ENCODE data around the gene AIRE.
"Not testable (repeated sequence)": the region's sequence is repeated elsewhere in the genome, so short reads cannot be mapped to it uniquely, and the experiment has no call there.

The AIRE gene

DNA sequence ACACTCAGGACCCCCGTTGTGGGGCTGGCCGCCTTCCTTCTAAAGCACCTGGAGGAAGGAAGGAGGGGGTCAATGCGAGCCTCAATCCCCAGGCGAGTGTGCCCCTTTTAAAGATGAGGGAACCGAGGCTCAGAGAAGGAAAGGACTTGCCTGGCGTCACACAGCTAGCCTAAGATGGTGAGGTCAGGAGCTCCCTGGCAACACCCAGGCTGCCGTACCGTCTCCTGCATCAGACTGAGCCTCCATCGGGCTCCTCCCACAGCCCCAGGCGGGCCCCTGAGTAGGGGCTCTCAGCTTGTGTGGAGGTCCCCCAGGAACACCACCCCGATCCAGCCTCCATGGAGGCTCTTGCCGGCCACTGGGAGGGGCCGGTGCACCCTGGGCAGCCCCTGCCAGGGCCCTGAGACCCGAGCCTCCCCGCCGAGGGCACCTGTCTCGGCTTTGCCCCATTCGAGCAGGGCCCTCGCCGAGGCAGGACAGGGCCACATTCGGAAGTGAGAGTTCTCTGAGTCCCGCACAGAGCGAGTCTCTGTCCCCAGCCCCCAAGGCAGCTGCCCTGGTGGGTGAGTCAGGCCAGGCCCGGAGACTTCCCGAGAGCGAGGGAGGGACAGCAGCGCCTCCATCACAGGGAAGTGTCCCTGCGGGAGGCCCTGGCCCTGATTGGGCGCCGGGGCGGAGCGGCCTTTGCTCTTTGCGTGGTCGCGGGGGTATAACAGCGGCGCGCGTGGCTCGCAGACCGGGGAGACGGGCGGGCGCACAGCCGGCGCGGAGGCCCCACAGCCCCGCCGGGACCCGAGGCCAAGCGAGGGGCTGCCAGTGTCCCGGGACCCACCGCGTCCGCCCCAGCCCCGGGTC, at the start of gene AIRE:
AIRE (plus strand) TSS at position 739 of the 855 bp plus-strand sequence. CDS start 131 bp downstream, outside the sequence.
- DNase-seq, result no peak

DNA sequence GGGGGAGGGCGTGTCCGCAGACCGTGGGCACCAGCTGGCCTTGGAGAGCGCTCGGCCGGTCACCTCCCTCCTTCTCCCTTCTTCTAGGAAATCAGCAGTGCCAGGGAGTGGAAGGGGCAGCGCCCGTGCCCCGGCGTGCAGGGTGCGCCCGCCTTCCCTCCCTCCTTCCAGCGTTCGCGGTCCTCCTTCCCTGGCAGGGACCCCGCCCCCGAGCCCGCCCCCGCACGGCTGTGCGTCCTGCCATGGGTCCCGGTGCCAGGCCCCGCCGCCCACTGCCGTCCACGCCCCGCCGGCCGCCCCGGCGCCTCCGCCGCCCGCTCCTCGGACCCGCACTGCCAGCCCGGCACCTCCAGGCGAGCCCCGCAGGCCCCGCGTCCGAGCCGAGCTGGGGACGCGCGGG, 45.3 kb upstream of the AIRE start:
- DNase-seq, result not testable (repeated sequence)

DNA sequence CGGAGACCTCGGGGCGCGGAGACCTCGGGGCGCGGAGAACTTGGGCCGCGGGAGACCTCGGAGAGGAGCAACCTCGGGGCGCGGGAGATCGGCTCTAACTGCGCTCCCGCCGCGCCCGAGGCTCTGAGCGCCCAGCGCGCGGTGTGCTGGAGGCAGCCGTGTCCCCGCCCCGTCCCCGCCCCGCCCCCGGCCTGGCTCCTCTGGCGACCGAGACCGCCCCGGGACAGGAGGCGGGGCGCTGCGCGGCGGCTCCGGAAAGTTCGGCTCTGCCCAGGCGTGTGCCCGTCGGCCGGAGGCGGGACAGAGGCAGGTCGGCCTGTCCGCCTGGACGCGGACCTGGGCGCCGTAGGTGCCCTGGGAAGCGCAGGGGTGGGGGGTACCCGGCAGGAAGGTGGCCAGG, 44.8 kb upstream of the AIRE start, which contains the start of gene ICOSLG:
ICOSLG (minus strand) TSS at position 102 of the 400 bp plus-strand sequence. CDS start 126 bp downstream, outside the sequence.
- DNase-seq, result not testable (repeated sequence)

DNA sequence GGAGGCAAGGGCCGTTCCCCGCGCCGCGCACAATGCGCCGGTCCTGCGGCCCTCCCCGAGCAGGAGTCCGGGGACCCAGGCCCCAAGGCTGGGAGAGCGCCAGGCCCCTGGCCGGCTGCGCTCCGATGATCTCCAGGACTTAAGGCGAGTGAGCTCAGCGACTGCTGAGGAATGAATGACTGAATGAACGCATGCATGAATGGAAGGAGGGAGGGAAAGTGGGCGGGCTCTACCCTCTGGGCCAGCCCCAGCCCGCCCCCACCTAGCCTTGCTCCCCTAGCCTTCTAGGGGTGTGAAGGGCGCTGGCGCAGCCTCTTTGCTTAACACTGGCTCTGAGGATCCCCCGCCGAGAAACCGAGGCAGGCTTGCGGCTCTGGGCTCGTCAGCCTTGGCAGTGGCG, 44.4 kb upstream of the AIRE start:
- DNase-seq, result not testable (repeated sequence)

DNA sequence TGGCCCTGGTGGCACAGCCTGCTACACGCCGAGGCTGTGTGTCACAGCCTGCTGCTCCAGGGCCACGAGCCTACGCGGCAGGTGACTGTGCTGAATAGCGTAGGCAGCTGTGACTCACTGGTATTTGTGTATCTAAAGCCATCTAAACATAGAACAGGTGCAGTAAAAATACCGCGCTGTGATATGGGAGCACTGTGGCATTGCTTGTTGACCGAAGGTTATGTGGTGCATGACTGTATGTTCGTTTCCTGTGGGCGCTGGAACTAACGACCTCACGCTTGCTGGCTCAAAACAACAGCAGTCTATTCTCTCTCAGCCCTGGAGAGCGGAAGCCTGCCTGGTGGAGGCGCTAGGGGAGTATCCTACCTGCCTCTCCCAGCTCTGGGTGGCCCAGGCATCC, 41.7 kb upstream of the AIRE start:
- DNase-seq, result not testable (repeated sequence)

DNA sequence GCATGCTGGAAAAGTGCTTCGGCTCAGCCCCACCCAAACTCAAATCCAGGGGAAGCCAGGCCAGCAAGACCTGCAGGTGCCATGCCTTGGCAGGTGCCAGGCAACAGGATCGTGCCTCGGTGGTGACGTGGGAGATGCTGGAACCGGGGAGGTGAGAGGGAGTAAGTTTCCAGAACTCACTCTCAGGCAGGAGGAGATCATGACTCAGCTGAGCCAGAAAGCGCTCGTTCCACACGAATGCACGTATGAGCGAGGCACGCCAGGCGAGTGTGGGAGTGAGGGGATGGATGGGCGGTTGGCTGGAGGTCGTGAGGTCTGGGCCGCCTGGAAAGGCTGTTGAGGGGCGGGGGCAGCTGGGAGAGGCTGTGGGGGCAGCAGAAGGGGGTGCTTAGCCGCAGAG, 37.8 kb upstream of the AIRE start:
- DNase-seq, result not testable (repeated sequence)

DNA sequence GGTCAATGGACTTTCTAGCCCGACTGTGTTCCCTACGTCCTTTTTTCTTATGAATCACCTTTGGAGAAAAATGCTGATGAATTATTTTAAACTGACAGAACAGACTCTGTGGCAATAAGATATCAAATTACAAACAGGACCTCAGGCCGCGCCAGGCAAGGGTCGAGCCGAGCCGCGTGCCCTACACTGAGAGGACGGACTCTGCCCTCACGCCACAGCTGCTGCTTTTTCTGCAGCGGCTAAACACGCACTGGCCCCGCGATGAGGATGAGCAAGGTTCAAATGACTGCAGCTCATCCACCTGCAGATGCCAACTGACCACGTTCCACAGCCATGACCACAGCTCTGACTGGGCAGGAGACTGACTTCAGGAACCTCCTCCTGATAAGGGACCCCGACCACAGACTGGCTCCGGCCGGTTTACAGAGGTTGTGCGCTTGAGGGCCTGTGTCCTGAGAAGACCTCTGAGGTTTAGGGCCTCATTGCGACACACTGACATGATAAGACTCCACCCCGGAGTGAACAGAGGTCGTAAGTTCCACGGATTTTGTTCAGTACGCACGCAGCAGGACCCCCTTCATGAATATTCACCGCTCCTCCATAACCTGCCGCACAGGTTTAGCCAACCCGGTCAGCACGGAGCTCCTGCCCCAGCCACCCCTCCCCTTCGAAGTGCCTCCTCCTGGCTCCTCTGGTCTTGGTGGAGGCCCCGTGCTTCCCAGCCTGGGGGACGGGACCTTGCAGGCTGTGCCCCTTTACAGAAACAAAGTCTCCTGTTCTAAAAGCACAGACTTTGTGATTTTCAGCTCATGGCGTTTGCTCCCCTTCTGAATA, 36.3 kb upstream of the AIRE start:
- not testable (repeated sequence) for DNase-seq

DNA sequence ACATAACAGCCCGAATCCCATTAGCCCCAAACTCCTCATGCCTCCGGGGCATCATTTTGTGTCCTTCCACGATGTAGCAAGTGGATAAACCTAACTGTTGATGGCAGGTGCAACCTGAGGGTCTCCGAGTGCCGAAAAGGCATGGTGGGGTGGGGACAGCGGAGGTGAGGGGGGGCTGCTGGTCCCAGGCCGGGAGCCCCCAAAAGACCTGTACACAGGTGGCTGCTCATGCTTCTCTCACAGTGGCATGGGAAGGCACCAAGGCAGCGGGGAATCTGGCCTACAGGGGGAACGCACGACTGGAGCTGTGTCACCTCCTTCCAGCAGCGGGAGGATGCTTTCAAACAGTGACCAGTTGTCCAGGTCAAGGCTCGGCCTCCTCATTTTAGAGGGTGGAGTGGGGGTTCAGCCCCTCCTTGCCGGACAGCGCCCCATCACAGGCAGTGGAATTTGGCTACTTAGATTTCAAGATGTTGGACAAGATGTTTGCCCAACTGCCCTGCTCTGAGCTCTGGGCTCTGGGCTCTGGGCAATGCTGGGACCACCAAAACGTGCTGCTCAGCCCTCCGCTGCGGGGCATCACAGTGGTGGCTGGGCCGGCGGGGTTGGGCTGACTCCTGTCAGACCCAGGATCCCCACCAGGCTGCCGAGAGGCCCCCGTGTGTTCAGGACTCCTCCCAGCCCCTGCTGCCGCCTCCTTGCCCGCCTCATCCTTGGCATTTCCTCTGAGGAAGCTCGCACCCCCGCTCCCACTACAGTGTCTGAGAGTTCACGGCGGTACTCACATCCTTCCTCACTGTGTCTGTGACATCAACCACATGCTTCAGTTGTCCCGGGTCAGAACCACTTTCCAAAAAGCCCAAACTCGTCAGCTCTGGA, 31.6 kb upstream of the AIRE start:
- DNase-seq, result no peak

DNA sequence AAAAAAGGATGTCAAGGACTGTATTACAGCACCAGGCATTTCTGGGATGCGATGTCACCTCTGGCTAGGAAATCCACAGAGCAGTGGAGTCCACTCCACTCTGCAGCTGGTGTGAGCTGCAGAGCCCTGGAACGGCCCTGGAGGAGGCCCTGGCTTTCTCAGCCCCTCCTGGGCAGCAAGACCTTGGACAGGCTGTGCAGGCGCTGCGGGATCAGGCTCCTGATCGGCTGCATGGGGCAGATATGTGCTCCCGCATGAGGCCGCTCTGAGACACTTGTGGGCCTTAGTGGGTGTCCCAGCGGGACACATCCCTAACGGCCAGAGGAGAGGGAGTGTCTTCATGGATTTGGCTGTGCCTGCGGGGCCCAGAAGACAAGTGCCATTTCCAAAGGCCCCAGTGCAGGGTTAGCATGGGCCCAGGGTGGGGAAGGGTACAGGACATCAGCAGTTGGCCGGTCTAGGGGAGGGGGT, 30.1 kb upstream of the AIRE start:
- no peak for DNase-seq

DNA sequence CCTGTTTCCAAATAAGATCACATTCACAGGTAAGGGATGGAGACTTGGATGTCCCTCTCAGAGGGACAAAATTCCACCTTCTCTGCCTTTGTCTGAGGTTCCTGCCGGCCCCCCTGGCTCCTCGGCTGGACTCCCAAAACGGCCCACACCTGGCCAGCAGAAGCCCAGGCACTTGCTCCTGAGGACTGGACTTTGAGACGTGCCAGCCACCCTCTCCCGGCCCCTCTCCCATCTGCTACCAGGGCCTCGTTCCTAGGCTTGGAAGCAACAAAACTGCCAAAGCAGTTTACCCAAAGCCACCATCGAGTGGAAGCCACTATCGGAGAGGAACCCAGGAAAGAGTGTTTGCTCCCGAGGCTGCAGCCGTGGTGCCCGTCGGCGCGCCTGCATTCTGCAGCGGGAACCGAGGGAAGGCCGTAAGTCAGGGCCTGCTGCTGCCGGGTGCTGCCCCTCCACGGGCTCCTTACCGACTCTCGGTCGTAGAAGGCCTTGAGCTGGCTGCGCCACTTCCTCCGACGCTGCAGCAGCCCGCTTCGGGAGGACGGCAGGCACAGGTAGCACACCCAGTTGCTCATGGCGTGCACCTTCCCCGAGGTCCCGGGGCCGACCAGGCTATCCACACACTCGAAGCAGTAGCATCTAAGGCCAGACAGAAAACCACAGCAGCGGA, 27.5 kb upstream of the AIRE start:
- DNase-seq, result no peak

DNA sequence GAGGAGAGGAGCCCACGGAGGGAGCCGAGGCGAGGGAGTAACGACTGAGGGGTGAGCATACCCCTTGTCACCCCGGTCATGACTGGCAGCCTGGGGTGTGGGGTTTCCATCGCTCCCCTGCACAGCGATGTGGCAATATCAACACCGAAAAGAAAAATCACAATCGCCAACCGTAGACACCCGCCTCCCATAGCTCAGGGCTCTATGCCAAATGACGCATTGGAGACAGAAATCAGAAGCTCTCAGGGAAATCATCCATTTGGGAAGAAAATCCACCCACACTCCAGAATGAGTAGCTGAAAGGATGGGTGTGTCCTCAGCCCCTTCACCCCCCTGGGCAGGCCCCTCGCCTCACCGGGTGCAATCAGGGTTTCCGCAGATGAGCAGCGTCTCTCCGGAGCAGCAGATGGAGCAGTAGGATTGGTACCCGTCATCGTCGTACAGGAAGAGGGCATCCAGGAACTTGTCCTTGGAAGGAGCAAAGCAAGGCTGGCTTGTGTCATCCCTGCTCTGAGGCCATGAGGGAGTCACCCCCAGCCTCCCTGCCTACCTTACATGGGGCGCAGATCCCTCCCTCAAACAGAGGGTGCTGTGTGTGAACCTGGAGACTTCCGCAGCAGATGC, 26.5 kb upstream of the AIRE start:
- no peak for DNase-seq

DNA sequence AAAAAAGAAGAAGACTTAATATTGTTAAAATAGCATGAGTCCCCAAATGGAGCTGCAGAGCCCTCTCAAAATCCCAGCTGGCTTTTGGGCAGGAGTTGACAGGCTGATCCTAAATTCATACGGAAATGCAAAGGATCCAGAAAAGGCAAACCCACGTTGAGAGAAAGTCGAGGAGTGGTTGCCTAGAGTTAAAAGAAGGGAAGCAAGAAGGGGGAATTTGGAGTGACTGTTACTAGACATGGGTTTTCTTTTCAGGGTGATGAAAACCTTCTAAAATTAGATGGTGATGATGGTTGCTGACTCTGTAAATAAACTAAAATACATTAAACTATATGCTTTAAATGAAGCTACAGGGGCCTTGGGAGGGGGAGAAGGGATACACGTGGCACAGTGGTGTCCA, 25.6 kb upstream of the AIRE start:
- DNase-seq, result no peak

DNA sequence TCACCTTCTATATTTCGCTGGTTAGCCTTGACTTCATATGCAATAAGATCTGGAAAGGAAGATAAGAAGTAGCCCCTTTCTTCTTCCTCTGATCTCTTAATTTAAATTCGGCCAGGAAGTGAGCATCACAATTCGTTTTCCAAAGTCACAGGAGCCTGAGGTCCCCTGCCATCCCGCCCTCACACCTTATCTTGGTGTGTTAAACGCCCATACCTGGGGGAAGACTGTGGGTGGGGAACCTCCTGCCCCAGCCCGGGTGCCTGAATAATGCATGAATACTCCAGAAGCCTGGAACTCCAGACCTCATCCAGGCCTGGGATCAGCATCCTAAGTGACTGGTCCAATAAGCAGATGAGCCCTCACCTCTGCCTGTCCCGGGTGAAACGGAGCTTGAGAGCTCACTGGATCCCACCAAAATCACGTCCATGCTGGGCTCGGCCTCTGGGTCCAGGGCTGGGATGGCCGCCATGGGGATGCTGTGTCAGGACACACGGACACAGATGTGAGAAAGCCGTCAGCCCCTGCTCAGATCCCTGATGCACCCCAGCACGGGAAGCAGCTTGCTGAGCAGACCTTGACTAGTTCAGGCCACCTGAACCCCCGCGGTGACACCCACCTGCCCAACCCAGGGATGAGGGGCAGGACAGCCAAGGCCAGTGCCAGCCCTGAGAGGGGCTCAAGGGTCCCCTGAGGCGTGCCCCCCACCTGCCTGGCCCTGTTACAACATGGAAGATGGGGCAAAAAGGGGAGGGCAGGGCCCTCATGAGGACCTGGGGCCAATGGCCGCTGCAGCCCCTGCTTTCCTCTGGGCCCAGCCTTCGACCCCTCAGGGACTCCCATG, 24.7 kb upstream of the AIRE start:
- DNase-seq, result no peak

DNA sequence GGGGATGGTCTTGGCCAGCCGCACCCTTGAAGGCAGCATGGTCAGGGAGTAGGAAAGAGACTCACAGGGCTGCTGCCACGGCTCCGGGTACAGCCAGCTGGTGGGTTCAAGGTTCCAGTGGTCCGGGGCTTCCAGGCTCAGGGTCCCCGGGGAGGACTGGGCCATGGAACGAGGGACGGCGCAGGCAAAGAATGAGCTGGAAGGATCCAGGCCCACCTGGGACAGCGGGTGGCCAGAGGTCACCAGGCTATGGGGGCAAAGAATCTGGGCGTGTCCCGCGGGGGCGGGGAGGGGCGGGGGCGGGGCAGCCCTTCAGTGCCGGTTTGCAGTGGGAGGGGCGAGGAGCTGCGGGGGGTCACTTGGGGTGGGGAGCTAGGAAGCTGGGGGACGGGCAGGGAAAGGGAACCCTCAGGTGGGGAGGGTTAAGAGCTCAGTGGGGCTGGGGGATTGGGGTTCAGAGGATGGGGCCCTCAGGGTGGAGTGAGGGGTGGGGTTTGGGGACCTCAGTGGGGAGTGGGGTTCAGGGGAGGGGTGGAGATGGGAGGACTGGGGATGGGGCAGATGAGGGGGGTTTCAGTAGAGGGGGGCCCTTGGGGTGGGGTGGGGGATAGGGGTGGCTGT, 23.9 kb upstream of the AIRE start, which contains the start of gene DNMT3L:
DNMT3L (minus strand) TSS at position 223 of the 621 bp plus-strand sequence. CDS start 638 bp downstream, outside the sequence.
- DNase-seq, result no peak

DNA sequence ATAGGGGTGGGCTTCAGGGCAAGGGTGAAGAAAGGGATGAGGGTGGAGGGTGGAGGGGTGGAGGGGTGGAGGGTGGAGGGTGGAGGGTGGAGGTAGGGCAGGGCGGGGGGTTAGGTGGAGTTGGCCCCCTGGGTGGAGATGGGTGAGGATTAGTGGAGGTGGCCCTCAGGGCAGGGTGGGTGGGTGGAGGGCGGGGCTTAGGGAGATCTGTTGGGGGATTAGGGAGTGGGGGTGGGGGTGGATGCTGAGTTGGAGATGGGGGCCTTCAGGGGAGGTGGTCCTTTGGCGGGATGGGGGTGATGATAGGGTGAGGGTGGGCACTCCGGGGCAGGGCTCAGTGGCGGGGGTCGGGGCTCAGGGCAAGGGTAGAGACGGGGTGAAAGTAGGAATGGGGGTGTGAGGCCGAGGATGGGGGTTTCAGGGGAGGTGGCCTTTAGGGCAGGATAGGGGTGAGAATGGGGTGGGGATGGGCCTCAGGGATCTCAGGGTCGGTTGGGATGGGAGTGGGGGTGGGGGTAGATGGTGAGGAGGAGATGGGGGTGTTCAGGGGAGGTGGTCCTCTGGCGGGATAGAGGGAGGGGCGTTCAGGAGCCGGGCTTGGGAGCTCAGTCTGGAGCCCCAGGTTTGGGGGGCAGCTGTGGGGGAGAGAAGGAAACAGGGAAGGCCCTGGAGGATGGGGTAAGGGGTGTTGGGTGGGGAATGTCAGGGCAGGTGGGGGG, 23.2 kb upstream of the AIRE start:
- no peak for DNase-seq

DNA sequence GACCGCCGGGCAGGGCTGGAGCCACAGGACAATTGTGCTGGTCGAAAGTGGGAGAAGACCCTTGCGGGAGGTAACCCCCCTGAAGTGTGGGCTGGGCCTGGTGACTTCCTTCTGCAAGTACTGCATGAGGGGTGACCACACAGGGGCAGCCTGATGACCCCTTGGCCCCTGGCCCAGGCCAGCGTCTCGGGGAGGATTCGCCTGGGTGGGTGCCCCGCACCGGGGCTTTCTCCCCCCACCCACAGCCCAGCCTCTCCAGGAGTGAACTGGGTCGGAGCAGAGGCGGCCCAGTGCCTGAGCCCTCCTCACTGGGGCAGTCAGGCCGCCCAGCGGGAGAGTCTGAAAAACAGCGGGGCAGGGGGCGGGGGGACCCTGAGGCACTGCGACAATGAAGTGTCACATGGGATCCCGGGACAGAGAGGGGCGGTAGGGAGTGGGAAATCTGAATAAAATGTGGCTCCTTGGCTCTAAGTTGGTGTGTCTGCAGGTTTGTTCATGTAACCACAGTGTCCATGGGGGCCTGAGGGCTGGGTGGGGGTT, 22.4 kb upstream of the AIRE start:
- no peak for DNase-seq

DNA sequence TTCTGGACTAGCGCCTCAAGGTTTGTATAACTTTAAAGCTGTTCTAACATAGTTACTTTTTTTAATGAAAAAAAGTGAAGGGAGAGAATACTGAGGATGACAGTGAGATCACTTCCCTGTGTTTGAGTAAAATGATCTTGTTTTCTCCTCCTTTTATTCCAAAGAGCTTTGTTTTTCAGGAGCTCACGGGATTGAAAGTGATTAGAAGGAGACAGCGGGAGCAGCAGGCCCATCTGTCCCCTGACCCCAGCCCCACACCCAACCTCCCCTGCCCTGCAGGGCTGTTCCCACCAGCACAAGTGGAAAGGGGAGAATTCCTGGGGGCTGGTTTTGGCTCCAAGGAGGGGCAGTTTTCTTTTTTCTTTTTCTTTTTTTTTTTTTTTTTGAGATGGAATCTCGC, 21.9 kb upstream of the AIRE start:
- DNase-seq, result no peak

DNA sequence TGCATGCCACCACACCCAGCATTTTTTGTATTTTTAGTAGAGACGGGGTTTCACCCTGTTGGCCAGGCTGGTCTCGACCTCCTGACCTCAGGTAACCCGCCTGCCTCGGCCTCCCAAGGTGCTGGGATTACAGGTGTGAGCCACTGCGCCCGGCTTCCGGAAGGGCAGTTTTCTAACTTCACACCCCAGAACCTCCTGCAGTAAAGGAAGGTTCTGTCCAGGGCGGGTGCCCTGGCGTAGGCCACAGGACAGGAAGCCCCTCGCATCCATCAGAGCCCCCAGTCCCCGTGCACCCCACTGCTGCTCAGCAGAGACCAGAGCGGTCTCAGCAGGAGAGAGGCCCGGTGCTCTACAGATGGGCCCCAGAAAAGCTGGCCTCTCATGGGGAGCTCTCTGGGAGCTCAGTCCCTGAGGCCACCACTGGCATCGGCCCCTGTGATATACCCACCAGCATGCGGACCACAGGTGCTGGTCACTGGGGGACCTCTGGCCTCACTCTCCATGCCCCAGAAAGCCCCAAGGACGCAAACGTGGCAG, 19.9 kb upstream of the AIRE start:
- no peak for DNase-seq

Data from stimulated activated naive CD4-positive, alpha-beta T cell treated with Interleukin-2 at 50 U/mL for 16 hours (primary cell).